Astrocyte (in vitro differentiated cells and primary cell): ENCODE results near the gene PDZRN4. TPM values are rescaled to one million over a fixed set of nuclear protein-coding genes. Genes with fewer than 3 reads are reported as not detected.

Source experiments
- DNase-seq: peaks from one replicate; pipeline ENCODE4 v3.0.0-alpha.2; 2010; ENCODE audit warnings: low read depth
- FAIRE-seq: peaks from 2 replicates; lab custom pipeline; 2011; peaks lifted over from hg19 to GRCh38; lab: Jason Lieb, UNC
- H2AFZ ChIP-seq: 2 replicates; pipeline ENCODE4 v1.6.0; 2012; ENCODE audit warnings: low read depth, low read length, inconsistent platforms
- H3K27ac ChIP-seq: 2 replicates; pipeline ENCODE4 v1.5.1; 2011; ENCODE audit warnings: low read depth, low read length, inconsistent platforms
- H3K27me3 ChIP-seq: 2 replicates; pipeline ENCODE4 v1.6.0; 2011; ENCODE audit warnings: low read length, inconsistent platforms; ENCODE audit not compliant: insufficient read depth
- H3K36me3 ChIP-seq: 2 replicates; pipeline ENCODE4 v1.5.1; 2011; ENCODE audit warnings: low read length, inconsistent platforms; ENCODE audit not compliant: insufficient read depth
- H3K4me1 ChIP-seq: 2 replicates; pipeline ENCODE4 v1.5.1; 2011; ENCODE audit warnings: low read length, inconsistent platforms; ENCODE audit not compliant: insufficient read depth
- H3K4me2 ChIP-seq: 2 replicates; pipeline ENCODE4 v1.6.0; 2012; ENCODE audit warnings: low read length, inconsistent platforms
- H3K4me3 ChIP-seq: 2 replicates; pipeline ENCODE4 v1.5.1; 2011; ENCODE audit warnings: low read depth, mild to moderate bottlenecking, low read length, inconsistent platforms; ENCODE audit not compliant: insufficient read depth
- H3K79me2 ChIP-seq: 2 replicates; pipeline ENCODE4 v1.6.0; 2012; ENCODE audit warnings: mild to moderate bottlenecking, low read length, inconsistent platforms; ENCODE audit not compliant: insufficient read depth
- H3K9ac ChIP-seq: 2 replicates; pipeline ENCODE4 v1.6.0; 2012; ENCODE audit warnings: mild to moderate bottlenecking, low read length, inconsistent platforms
- H3K9me3 ChIP-seq: 2 replicates; pipeline ENCODE4 v1.5.1; 2012; ENCODE audit warnings: low read depth, mild to moderate bottlenecking, low read length, inconsistent platforms; ENCODE audit not compliant: insufficient read depth
- H4K20me1 ChIP-seq: 2 replicates; pipeline ENCODE4 v1.6.0; 2012; ENCODE audit warnings: low read length, inconsistent platforms; ENCODE audit not compliant: insufficient read depth
- H3K27ac Mint-ChIP-seq: one replicate; pipeline ENCODE4 v1.8.0; 2021; ENCODE audit warnings: mild to moderate bottlenecking, mixed read lengths; ENCODE audit not compliant: unreplicated experiment
- H3K27me3 Mint-ChIP-seq: one replicate; pipeline ENCODE4 v1.8.0; 2021; ENCODE audit warnings: low read depth, mixed read lengths; ENCODE audit not compliant: unreplicated experiment
- H3K36me3 Mint-ChIP-seq: one replicate; pipeline ENCODE4 v1.8.0; 2021; ENCODE audit warnings: low read depth, mixed read lengths; ENCODE audit not compliant: unreplicated experiment
- H3K4me1 Mint-ChIP-seq: one replicate; pipeline ENCODE4 v1.8.0; 2021; ENCODE audit warnings: low read depth, mixed read lengths; ENCODE audit not compliant: unreplicated experiment
- H3K4me3 Mint-ChIP-seq: one replicate; pipeline ENCODE4 v1.8.0; 2021; ENCODE audit warnings: mild to moderate bottlenecking, moderate library complexity, mixed read lengths; ENCODE audit not compliant: unreplicated experiment
- H3K9me3 Mint-ChIP-seq: one replicate; pipeline ENCODE4 v1.8.0; 2021; ENCODE audit warnings: mild to moderate bottlenecking, mixed read lengths; ENCODE audit not compliant: unreplicated experiment
- EZH2 ChIP-seq: IDR thresholded peaks from 2 replicates; pipeline ENCODE4 v1.6.1; 2012; ENCODE audit warnings: mild to moderate bottlenecking, low read length, inconsistent platforms; ENCODE audit not compliant: insufficient read depth
- total RNA-seq: library from RNA; stranded (reverse); gene quantifications from 2 replicates; pipeline ENCODE4 v1.2.1, GENCODE V29; 2021
- TF ChIP-seq, protein P1 (sequence below): IDR thresholded peaks from 2 replicates; pipeline ENCODE4 v1.5.1; 2011; ENCODE audit warnings: low read depth, mild to moderate bottlenecking, inconsistent platforms, low read length, moderate library complexity; ENCODE audit not compliant: insufficient read depth

The PDZRN4 gene
- total RNA-seq, 1 donor from 2014 or later = not detected

DNA sequence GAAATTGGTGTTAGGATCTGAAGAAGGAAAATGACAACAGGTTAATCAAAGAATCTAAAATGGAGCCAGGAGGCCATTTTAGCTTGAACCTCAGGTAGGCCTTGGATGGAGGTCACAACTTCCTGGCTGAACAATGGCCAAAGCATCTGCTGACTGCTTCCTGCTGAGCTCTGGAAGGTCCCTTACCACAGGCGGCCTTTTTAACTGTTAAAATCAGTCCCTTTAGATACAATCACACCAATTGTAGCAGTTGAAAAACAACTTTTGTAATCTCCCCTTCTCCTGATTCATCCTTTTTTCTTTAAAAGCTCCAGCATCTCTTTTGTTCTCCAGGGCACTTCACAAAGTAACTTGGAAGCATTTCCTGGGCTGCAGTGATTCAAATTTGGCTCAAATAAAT lies 388.8 kb downstream of the PDZRN4 start:
- Histone ChIP-seq H4K20me1 (no peaks in the 10 kb centered on the region), H3K4me1 (no peaks in the 10 kb centered on the region), H3K9me3 (no peaks in the 10 kb centered on the region), H3K27ac (no peak overlapping the region), H3K9ac (no peak overlapping the region), H2AFZ (no peak overlapping the region), H3K36me3 (no peaks in the 10 kb centered on the region), H3K79me2 (no peaks in the 10 kb centered on the region), H3K27me3 (no peaks in the 10 kb centered on the region), H3K4me2 (no peak overlapping the region), H3K4me3 (no peak overlapping the region)
- no peaks in the 10 kb centered on the region for H3K9me3 Mint-ChIP-seq
- FAIRE-seq (no peak), DNase-seq (no peak)
- H3K27ac Mint-ChIP-seq = no peak overlapping the region
- no peaks in the 10 kb centered on the region for H3K27me3 Mint-ChIP-seq
- no peaks in the 10 kb centered on the region for H3K4me1 Mint-ChIP-seq
- H3K36me3 Mint-ChIP-seq = no peaks in the 10 kb centered on the region
- no peak overlapping the region for H3K4me3 Mint-ChIP-seq
- TF ChIP-seq, protein P1, sequence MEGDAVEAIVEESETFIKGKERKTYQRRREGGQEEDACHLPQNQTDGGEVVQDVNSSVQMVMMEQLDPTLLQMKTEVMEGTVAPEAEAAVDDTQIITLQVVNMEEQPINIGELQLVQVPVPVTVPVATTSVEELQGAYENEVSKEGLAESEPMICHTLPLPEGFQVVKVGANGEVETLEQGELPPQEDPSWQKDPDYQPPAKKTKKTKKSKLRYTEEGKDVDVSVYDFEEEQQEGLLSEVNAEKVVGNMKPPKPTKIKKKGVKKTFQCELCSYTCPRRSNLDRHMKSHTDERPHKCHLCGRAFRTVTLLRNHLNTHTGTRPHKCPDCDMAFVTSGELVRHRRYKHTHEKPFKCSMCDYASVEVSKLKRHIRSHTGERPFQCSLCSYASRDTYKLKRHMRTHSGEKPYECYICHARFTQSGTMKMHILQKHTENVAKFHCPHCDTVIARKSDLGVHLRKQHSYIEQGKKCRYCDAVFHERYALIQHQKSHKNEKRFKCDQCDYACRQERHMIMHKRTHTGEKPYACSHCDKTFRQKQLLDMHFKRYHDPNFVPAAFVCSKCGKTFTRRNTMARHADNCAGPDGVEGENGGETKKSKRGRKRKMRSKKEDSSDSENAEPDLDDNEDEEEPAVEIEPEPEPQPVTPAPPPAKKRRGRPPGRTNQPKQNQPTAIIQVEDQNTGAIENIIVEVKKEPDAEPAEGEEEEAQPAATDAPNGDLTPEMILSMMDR = no peak
- no peak for TF ChIP-seq EZH2

DNA sequence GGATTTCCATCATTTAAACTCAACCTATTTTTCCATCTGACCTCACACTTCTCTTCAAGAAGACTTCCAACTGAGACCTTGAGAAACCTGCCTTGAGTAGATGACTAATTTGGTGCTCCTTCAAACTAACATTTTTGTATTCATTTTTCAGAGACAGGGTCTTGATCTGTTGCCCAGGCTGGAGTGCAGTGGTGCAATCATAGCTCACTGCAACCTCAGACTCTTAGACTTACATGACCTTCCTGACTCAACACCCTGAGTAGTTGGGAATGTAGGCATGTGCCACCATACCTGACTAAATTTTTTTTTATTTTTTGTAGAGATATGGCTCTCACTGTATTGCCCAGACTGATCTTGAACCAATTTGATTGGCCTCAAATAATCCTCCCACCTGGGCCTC lies 389.9 kb downstream of the PDZRN4 start:
- H2AFZ ChIP-seq = no peak overlapping the region
- H3K4me3 Mint-ChIP-seq = no peak overlapping the region
- TF ChIP-seq, protein P1 = no peak
- TF ChIP-seq EZH2 = no peak
- H3K4me1 Mint-ChIP-seq = no peaks in the 10 kb centered on the region
- H3K4me1 ChIP-seq = no peaks in the 10 kb centered on the region
- H4K20me1 ChIP-seq = no peaks in the 10 kb centered on the region
- FAIRE-seq (no peak), DNase-seq (no peak)
- H3K36me3 ChIP-seq = no peaks in the 10 kb centered on the region
- no peaks in the 10 kb centered on the region for H3K36me3 Mint-ChIP-seq
- no peak overlapping the region for H3K9ac ChIP-seq
- H3K27ac Mint-ChIP-seq = no peak overlapping the region
- no peaks in the 10 kb centered on the region for H3K9me3 Mint-ChIP-seq
- no peak overlapping the region for H3K27ac ChIP-seq
- no peaks in the 10 kb centered on the region for H3K9me3 ChIP-seq
- H3K4me3 ChIP-seq = no peak overlapping the region
- no peaks in the 10 kb centered on the region for H3K27me3 ChIP-seq
- no peak overlapping the region for H3K4me2 ChIP-seq
- no peaks in the 10 kb centered on the region for H3K27me3 Mint-ChIP-seq
- H3K79me2 ChIP-seq = no peaks in the 10 kb centered on the region

DNA sequence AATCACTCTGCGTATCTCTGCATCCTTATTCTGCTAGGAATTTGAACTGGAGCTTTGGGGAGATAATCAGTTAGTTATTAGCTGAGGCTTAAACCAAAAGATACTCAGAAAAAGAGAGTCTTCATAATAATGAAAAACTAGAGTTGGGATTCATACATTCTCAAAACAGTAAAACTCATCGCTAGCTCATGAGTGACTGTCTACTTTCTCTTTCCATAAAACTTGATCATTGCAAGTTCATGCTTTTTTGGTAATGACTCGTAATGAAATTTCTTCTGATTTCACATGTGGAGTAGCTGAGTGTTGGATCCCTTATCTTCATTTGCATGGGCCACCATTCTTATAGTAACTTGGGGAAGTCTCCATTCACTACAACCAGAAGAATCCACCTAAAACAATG lies 397.7 kb downstream of the PDZRN4 start:
- H3K4me3 Mint-ChIP-seq = no peak overlapping the region
- H3K27me3 ChIP-seq = no peaks in the 10 kb centered on the region
- no peak for TF ChIP-seq EZH2
- TF ChIP-seq, protein P1 = no peak

More for the DNA sequence above, 397.7 kb downstream of the PDZRN4 start:
- no peaks in the 10 kb centered on the region for H4K20me1 ChIP-seq
- no peaks in the 10 kb centered on the region for H3K9me3 ChIP-seq
- H2AFZ ChIP-seq = no peak overlapping the region
- H3K4me3 ChIP-seq = no peak overlapping the region
- H3K4me2 ChIP-seq = no peak overlapping the region
- H3K79me2 ChIP-seq = no peaks in the 10 kb centered on the region
- Mint-ChIP-seq H3K27ac (no peak overlapping the region), H3K36me3 (no peaks in the 10 kb centered on the region), H3K27me3 (no peaks in the 10 kb centered on the region), H3K9me3 (no peaks in the 10 kb centered on the region), H3K4me1 (no peaks in the 10 kb centered on the region)
- DNase-seq (no peak), FAIRE-seq (no peak)
- H3K4me1 ChIP-seq = no peaks in the 10 kb centered on the region
- H3K9ac ChIP-seq = no peak overlapping the region
- no peak overlapping the region for H3K27ac ChIP-seq
- H3K36me3 ChIP-seq = no peaks in the 10 kb centered on the region
